HepG2 (cell line): ENCODE measurements around the gene WIZ. TPM values are rescaled to one million over a fixed set of nuclear protein-coding genes. Genes with fewer than 3 reads are reported as not detected.
A peak's percentile ranks its signal among the peaks of the same experiment; 100 is the strongest.

Experiments
- ADNP ChIP-seq: sonication (generic); formaldehyde crosslinking; IDR thresholded peaks from 2 replicates; pipeline ENCODE4 v1.4.0; 2020; ENCODE audit warnings: missing genetic modification reagents
- ARHGAP35 ChIP-seq: sonication (generic); formaldehyde crosslinking; IDR thresholded peaks from 2 replicates; pipeline ENCODE4 v1.9.0; 2022; ENCODE audit warnings: mild to moderate bottlenecking, inconsistent platforms, moderate library complexity, missing genetic modification reagents, borderline replicate concordance
- ATF1 ChIP-seq: IDR thresholded peaks from 2 replicates; pipeline ENCODE4 v1.6.1; 2016; ENCODE audit warnings: mild to moderate bottlenecking, control low read depth
- CBX5 ChIP-seq: sonication (generic); formaldehyde crosslinking; IDR thresholded peaks from 2 replicates; pipeline ENCODE4 v1.4.0; 2020; ENCODE audit warnings: missing genetic modification reagents, borderline replicate concordance
- DNMT3B ChIP-seq: conservative IDR thresholded peaks from 2 replicates; pipeline ENCODE4 v1.6.1; 2016; ENCODE audit warnings: missing biosample characterization, control low read depth
- FOXK1 ChIP-seq: sonication (generic); formaldehyde crosslinking; IDR thresholded peaks from 2 replicates; pipeline ENCODE4 v1.4.0; 2020; ENCODE audit warnings: low read depth, missing genetic modification reagents, borderline replicate concordance
- KLF16 ChIP-seq, 2 experiments: sonication (generic) in 1 of 2; formaldehyde crosslinking in 1 of 2; IDR thresholded peaks; 2 replicates each; pipeline versions ENCODE4 v1.6.1 to v1.8.0; 2016 to 2023; ENCODE audit warnings: missing genetic modification reagents in 2 of 2, missing compliant biosample characterization in 1 of 2
- NFE2 ChIP-seq: sonication (generic); formaldehyde crosslinking; IDR thresholded peaks from 2 replicates; pipeline ENCODE4 v1.4.0; 2020; ENCODE audit warnings: missing genetic modification reagents
- SAFB2 ChIP-seq: sonication (generic); formaldehyde crosslinking; IDR thresholded peaks from 2 replicates; pipeline ENCODE4 v1.5.1; 2020; ENCODE audit warnings: missing genetic modification reagents, low read depth, mild to moderate bottlenecking, borderline replicate concordance
- SIX1 ChIP-seq: sonication (generic); formaldehyde crosslinking; IDR thresholded peaks from 2 replicates; pipeline ENCODE4 v1.4.0; 2020; ENCODE audit warnings: missing genetic modification reagents, borderline replicate concordance
- XBP1 ChIP-seq: sonication (generic); formaldehyde crosslinking; IDR thresholded peaks from 2 replicates; pipeline ENCODE4 v1.5.0; 2020; ENCODE audit warnings: missing genetic modification reagents
- ZHX1 ChIP-seq: sonication (generic); formaldehyde crosslinking; IDR thresholded peaks from 2 replicates; pipeline ENCODE4 v1.8.1; 2022; ENCODE audit warnings: low read depth, mild to moderate bottlenecking, missing genetic modification reagents
- ZNF138 ChIP-seq: sonication (generic); formaldehyde crosslinking; IDR thresholded peaks from 2 replicates; pipeline ENCODE4 v1.5.0; 2020; ENCODE audit warnings: mild to moderate bottlenecking, low read depth, missing genetic modification reagents
- ZNF251 ChIP-seq: sonication (generic); formaldehyde crosslinking; IDR thresholded peaks from 2 replicates; pipeline ENCODE4 v1.9.0; 2021; ENCODE audit warnings: mild to moderate bottlenecking, missing genetic modification reagents
- ZNF547 ChIP-seq: sonication (generic); formaldehyde crosslinking; IDR thresholded peaks from 2 replicates; pipeline ENCODE4 v1.5.1; 2020; ENCODE audit warnings: mild to moderate bottlenecking, missing genetic modification reagents
- ZNF550 ChIP-seq: sonication (generic); formaldehyde crosslinking; IDR thresholded peaks from 2 replicates; pipeline ENCODE4 v1.4.0; 2020; ENCODE audit warnings: mild to moderate bottlenecking, missing genetic modification reagents, borderline replicate concordance
- ZNF563 ChIP-seq: sonication (generic); formaldehyde crosslinking; IDR thresholded peaks from 2 replicates; pipeline ENCODE4 v1.8.0; 2022; ENCODE audit warnings: mild to moderate bottlenecking, moderate library complexity, missing genetic modification reagents
- ZNF564 ChIP-seq: sonication (generic); formaldehyde crosslinking; IDR thresholded peaks from 2 replicates; pipeline ENCODE4 v1.8.1; 2023; ENCODE audit warnings: mild to moderate bottlenecking, missing genetic modification reagents
- ZNF597 ChIP-seq: sonication (generic); formaldehyde crosslinking; IDR thresholded peaks from 2 replicates; pipeline ENCODE4 v1.5.0; 2020; ENCODE audit warnings: missing genetic modification reagents
- ZNF788 ChIP-seq: sonication (generic); formaldehyde crosslinking; IDR thresholded peaks from 2 replicates; pipeline ENCODE4 v1.5.0; 2020; ENCODE audit warnings: mild to moderate bottlenecking, missing genetic modification reagents, borderline replicate concordance
- ZNF792 ChIP-seq: IDR thresholded peaks from 2 replicates; pipeline ENCODE4 v1.6.1; 2016
- polyA plus RNA-seq, 8 experiments: library from polyadenylated mRNA; depleted of rRNA in 3 of 8; stranded (reverse) in 7 of 8; unstranded in 1 of 8; fragments of >200 nt; fragmentation: Illumina TruSeq in 4 of 8; extraction: Trizol in 4 of 8; gene quantifications; 2 replicates each; pipeline versions ENCODE4 v1.2.1 to v1.2.3, GENCODE V29; 2011 to 2016; ENCODE audit warnings: low read depth in 4 of 8, missing spikeins in 1 of 8, mixed read lengths in 1 of 8; ENCODE audit not compliant: insufficient read depth in 1 of 8
- total RNA-seq, 5 experiments: library from RNA; depleted of rRNA; stranded (reverse); fragments of >200 nt; fragmentation: Illumina TruSeq; extraction: Trizol; gene quantifications; 2 replicates each; pipeline ENCODE4 v1.2.3, GENCODE V29; 2016; ENCODE audit warnings: low read depth in 1 of 5
- TF ChIP-seq, protein P1 (sequence below): sonication (generic); formaldehyde crosslinking; IDR thresholded peaks from 2 replicates; pipeline ENCODE4 v1.8.0; 2022; ENCODE audit warnings: mild to moderate bottlenecking, missing genetic modification reagents; ENCODE audit not compliant: insufficient replicate concordance
- TF ChIP-seq, protein P2 (sequence below): sonication (generic); formaldehyde crosslinking; IDR thresholded peaks from 2 replicates; pipeline ENCODE4 v1.4.0; 2020; ENCODE audit warnings: mild to moderate bottlenecking, missing genetic modification reagents

The WIZ gene
- total and polyA plus RNA-seq, 2 of the 13 experiments (the other 11 are each of a cell fraction or from before 2014, with no cell fraction given), result 4.7 to 4.8 TPM

DNA sequence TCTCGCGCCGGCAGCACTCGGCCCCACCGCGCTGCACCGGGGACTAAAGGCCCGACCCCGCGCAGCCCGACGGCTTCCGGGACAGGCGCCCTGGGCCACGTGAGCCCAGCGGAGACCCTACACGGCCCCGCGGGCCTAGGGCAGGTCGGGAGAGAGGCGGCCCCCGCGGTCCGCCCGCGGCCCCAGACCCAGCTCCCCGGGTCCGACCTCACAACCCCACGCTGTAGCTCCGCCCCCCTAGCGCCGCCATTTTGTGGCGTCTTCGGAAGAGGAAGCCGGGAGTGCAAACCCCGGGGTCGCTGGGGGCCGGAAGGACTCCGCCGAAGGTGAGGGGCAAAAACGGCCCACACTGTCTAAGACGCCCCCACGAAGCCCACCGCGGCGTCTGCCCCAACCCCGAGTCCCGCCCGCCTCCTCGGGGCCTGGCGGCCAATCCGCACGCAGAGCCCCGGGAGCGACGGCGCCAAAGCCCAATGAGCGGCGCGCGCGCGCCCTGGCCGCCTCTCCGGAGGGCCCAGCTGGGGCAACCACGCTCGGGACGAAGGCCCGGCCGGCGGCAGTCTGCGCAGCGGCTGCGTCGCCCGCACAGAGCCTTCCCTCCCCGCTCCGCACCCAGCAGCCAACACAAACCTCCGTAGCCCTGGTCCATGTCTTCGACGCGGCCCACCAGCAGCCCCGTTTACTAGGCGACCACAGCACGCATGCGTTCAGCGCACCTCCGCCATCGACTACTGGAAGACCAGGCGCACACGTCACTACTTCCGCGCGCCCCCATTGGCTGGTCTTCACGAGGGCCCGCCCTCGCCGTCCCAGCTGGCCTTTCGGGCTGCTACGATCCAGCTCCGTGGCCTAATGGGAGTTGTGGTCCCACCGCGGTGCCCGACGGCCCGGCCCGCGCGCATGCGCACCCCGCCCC lies 70.4 kb downstream of the WIZ start, which contains the start of gene AKAP8 (continued):
- 0 out of 2 replicates have a peak, but pooled peaks have one; percentile 42 for TF ChIP-seq CBX5 (CRISPR knock-in tag)
- peak; percentile 58; the same call in 1 of the 2 replicates for TF ChIP-seq ZNF547 (CRISPR knock-in tag)
- TF ChIP-seq, protein P1, sequence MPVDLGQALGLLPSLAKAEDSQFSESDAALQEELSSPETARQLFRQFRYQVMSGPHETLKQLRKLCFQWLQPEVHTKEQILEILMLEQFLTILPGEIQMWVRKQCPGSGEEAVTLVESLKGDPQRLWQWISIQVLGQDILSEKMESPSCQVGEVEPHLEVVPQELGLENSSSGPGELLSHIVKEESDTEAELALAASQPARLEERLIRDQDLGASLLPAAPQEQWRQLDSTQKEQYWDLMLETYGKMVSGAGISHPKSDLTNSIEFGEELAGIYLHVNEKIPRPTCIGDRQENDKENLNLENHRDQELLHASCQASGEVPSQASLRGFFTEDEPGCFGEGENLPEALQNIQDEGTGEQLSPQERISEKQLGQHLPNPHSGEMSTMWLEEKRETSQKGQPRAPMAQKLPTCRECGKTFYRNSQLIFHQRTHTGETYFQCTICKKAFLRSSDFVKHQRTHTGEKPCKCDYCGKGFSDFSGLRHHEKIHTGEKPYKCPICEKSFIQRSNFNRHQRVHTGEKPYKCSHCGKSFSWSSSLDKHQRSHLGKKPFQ (CRISPR knock-in tag), result peak; percentile 66
- no peak for TF ChIP-seq DNMT3B (CRISPR knock-in tag)
- TF ChIP-seq ADNP (CRISPR knock-in tag), result no peak
- peak; percentile 19; the same call in 1 of the 2 replicates for TF ChIP-seq ZHX1 (CRISPR knock-in tag)
- peak; percentile 19; the same call in 1 of the 2 replicates for TF ChIP-seq ZNF792 (CRISPR knock-in tag)
- TF ChIP-seq ZNF564, result peak; percentile 54
- peak; percentile 54; the same call in 1 of the 2 replicates for TF ChIP-seq XBP1 (CRISPR knock-in tag)
- TF ChIP-seq ZNF138 (CRISPR knock-in tag), result no peak; the same call in 1 of the 2 replicates
- peak; percentile 19; the same call in 1 of the 2 replicates for TF ChIP-seq ZNF563 (CRISPR knock-in tag)
- no peak for TF ChIP-seq SIX1
- TF ChIP-seq, protein P2, sequence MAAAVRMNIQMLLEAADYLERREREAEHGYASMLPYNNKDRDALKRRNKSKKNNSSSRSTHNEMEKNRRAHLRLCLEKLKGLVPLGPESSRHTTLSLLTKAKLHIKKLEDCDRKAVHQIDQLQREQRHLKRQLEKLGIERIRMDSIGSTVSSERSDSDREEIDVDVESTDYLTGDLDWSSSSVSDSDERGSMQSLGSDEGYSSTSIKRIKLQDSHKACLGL, result peak; percentile 42
- TF ChIP-seq ZNF597, result 0 out of 2 replicates have a peak, but pooled peaks have one; percentile 30
- TF ChIP-seq FOXK1 (CRISPR knock-in tag), result peak; percentile 86; the same call in 1 of the 2 replicates
- 0 out of 2 replicates have a peak, but pooled peaks have one; percentile 12 for TF ChIP-seq ARHGAP35 (CRISPR knock-in tag)
- TF ChIP-seq SAFB2, result peak; percentile 89
- TF ChIP-seq NFE2, result no peak
- 0 out of 2 replicates have a peak, but pooled peaks have one; percentile 21 for TF ChIP-seq ZNF550 (CRISPR knock-in tag)
- TF ChIP-seq KLF16 (CRISPR knock-in tag; IDR thresholded peaks at IDR 0.05), result peak in 1 of 2 experiments; percentile 44; a peak in 1 of 4 replicates
- TF ChIP-seq ATF1 (CRISPR knock-in tag), result peak; percentile 89
- TF ChIP-seq ZNF251, result no peak
- TF ChIP-seq ZNF788 (CRISPR knock-in tag), result no peak; the same call in 1 of the 2 replicates
